AG04450 (cell line): ENCODE measurements around the gene KCNN1. TPM values are rescaled to one million over a fixed set of nuclear protein-coding genes. Genes with fewer than 3 reads are reported as not detected.

Experiments used
- CTCF ChIA-PET: fragments of 300-600, 350-600 bp; formaldehyde crosslinking; extraction: SDS; loops from one replicate; lab custom pipeline; 2022; ENCODE audit warnings: antibody characterized with exemption, inconsistent platforms; lab: Charles Lee
- POLR2A ChIA-PET: fragments of 350-600 bp; formaldehyde crosslinking; extraction: SDS; loops from one replicate; lab custom pipeline; 2021; ENCODE audit warnings: antibody characterized with exemption, inconsistent platforms; lab: Yijun Ruan, JAX
- DNase-seq: peaks from one replicate; pipeline ENCODE4 v3.0.0-alpha.2; 2011; ENCODE audit warnings: low read depth, low spot score
- H3K27ac ChIP-seq: one replicate; pipeline ENCODE4 v1.5.1; 2012; ENCODE audit warnings: low read depth, low read length, control low read depth
- H3K27me3 ChIP-seq: one replicate; pipeline ENCODE4 v1.6.0; 2012; ENCODE audit warnings: low read length; ENCODE audit not compliant: control insufficient read depth, insufficient read depth
- H3K4me3 ChIP-seq: 2 replicates; pipeline ENCODE4 v1.5.1; 2011; ENCODE audit warnings: mild to moderate bottlenecking, low read depth, low read length, control low read depth
- H3K9me3 ChIP-seq: 2 replicates; pipeline ENCODE4 v1.5.1; 2012; ENCODE audit warnings: low read length; ENCODE audit not compliant: control insufficient read depth, insufficient read depth
- CTCF ChIP-seq: IDR thresholded peaks from 2 replicates; pipeline ENCODE4 v1.5.1; 2011; ENCODE audit warnings: low read depth, low read length, control low read depth, inconsistent platforms
- polyA plus RNA-seq: library from polyadenylated mRNA; depleted of rRNA; stranded (reverse); fragments of >200 nt; gene quantifications from 2 replicates; pipeline ENCODE4 v1.2.3, GENCODE V29; 2011

The KCNN1 gene
- polyA plus RNA-seq, 1 experiment: 0.07 TPM

DNA sequence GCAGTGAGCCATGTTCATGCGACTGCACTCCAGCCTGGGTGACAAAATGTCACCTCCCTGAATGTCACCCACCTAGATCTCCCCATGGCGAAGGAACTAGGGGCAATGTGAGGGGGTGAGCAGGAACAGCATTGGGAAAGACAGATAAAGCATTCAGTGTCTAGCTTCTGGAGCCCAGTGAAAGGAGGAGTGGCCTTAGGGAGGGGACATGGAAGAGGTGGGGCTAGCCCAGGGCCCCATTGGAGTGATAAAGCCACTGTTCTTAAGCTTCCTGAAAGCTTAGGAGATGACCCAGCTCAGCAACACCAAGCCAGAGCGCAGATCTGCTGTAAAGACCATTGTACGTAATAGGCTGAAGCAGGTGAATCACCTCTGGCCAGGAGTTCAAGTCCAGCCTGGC, 13.0 kb upstream of the KCNN1 start:
- ChIA-PET CTCF (no interaction called here), POLR2A (no interaction called here)
- TF ChIP-seq CTCF: no peak
- Histone ChIP-seq H3K27me3 (peaks cover 63% of the 10 kb centered on the region), H3K4me3 (no peak overlapping the region), H3K9me3 (no peaks in the 10 kb centered on the region; the same call in 1 of the 2 replicates), H3K27ac (no peak overlapping the region)
- no peak for DNase-seq

GRCh38 chr19:17954401-17954800, 12.5 kb upstream of the KCNN1 start:
- ChIA-PET CTCF (interaction anchor here (1.0 to 2.5 kb wide), 2 partner anchors 8 to 16 kb away, joined by 3 to 9 read pairs; no protein-coding TSS in a partner anchor), POLR2A (interaction anchor here (0.6 kb wide), 1 partner anchor 327 kb away, joined by 3 read pairs; the partner anchor contains the start of gene JUND)
- H3K9me3 ChIP-seq: no peaks in the 10 kb centered on the region; the same call in 1 of the 2 replicates
- no peak for TF ChIP-seq CTCF
- DNase-seq: no peak
- H3K27me3 ChIP-seq: peaks cover 58% of the 10 kb centered on the region
- no peak overlapping the region for H3K27ac ChIP-seq
- no peak overlapping the region for H3K4me3 ChIP-seq

DNA sequence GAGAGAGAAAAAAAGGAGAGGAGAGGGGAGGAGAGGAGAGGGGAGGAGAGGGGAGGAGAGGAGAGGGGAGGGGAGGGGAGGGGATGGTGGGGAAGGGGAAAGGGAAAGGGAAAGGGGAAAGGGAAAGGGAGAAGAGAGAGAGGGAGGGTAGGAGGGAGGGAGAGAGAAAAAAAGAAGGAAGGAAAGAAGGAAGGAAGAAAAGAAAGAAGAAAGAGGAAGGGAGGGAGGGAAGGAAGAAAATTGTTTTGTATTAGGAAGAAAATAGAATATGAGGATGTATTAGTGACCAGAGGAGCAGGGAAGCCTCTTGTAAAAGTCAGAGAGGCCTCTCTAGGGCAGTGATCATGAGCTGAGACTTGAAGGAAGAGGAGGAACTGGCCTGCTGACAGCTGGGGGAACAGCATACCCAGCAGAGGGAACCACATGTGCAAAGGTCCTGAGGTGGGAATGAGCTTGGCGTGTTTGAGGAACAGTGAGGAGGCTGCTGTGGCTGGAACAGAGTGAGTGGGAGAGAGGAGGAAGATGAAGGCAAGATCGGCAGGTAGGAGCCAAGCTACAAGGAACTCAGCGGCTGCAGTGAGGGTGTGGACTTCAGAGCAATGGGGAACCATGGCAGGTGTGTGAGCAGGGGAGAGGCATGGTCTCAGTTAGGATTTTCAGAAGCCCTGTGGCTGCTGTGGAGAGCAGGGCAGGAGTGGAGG, 9.6 kb upstream of the KCNN1 start:
- Histone ChIP-seq H3K27ac (no peak overlapping the region), H3K27me3 (peaks cover 35% of the 10 kb centered on the region), H3K4me3 (no peak overlapping the region), H3K9me3 (no peaks in the 10 kb centered on the region; the same call in 1 of the 2 replicates)
- TF ChIP-seq CTCF: no peak
- ChIA-PET CTCF (interaction anchor here (0.8 kb wide), 1 partner anchor 19 kb away, joined by 3 read pairs; no protein-coding TSS in a partner anchor), POLR2A (no interaction called here)
- DNase-seq: no peak

DNA sequence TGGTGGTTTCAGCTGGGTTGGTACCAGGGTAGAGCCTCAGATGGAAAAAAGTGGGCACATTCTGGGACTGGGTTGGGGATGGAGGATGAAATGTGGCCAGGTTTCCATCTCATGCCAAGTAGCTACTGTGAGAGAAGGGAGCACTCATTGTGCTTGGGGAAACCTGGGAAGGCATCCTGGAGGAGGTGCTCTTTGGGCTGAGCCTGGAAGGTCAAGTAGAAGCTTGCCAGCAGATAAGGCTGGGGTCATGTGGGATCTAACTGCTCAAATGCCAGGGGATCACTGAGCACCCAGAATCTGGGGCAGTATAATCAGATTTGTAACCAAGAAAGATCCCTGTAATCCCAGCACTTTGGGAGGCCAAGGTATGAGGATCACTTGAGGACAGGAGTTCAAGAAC, 9.0 kb upstream of the KCNN1 start:
- CTCF ChIA-PET: interaction anchor here (0.8 to 1.1 kb wide), 2 partner anchors 12 to 20 kb away, joined by 3 read pairs; no protein-coding TSS in a partner anchor
- H3K4me3 ChIP-seq: no peak overlapping the region
- H3K9me3 ChIP-seq: no peaks in the 10 kb centered on the region
- H3K27me3 ChIP-seq: peaks cover 29% of the 10 kb centered on the region
- POLR2A ChIA-PET: interaction anchor here (0.7 kb wide), 2 partner anchors 10 to 592 kb away, joined by 6 read pairs; no protein-coding TSS in a partner anchor
- no peak overlapping the region for H3K27ac ChIP-seq
- TF ChIP-seq CTCF: no peak
- no peak for DNase-seq
